ENCODE measurements around the gene EXOC3L1.

Gene EXOC3L1

DNA sequence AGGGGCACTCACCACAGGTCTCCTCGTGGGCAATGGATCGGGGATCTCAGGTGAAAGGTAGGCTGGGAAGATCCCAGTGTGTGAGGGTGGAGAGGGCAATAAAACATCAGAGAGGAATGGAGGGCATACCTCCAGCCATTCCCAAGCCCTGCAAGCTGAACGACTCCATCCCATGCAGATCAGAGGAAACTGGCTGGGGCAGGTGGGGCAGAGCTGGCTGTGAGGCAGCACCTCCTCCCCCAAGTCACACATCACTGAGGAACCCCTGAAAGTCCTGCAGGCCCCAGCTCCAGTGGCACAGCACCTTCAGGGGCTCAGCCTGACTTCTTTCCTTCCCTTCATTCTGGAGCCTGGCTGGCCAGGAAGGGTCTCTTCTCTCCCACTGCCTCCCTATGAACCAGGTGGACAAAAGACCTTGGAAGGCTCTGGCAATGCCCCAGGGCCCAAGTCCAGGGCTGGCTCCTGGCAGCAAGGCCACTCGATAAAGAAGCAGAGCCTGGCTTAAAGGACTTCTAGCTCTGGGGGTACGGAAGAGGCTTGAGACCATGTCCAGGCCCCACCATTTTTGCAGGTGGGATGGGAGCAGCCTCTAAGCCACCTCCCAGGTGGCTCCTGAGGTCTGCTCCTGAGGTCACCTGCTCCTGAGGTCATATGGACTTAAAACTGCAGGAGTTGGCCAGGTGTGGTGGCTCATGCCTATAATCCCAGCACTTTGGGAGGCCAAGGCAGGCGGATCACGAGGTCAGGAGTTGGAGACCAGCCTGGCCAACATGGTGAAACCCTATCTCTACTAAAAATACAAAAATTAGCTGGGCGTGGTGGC, 23.5 kb upstream of the EXOC3L1 start:
- no peak for DNase-seq

DNA sequence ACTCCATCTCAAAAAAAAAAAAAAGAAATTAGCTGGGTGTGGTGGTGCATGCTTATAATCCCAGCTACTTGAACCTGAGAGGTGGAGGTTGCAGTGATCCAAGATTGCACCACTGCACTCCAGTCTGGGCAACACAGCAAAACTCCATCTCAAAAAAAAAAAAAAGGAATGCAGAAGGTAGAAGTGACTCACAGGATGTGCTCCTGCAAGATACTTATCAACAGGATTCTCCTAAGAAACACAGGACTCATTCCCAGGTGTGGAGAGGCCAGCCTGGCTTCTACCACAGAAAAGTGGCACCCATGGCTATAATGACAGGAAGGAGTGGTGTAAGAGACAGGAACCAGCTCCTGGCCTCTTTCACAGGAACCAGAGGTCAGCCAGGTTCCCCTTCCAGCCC, 22.8 kb upstream of the EXOC3L1 start:
- no peak for DNase-seq

DNA sequence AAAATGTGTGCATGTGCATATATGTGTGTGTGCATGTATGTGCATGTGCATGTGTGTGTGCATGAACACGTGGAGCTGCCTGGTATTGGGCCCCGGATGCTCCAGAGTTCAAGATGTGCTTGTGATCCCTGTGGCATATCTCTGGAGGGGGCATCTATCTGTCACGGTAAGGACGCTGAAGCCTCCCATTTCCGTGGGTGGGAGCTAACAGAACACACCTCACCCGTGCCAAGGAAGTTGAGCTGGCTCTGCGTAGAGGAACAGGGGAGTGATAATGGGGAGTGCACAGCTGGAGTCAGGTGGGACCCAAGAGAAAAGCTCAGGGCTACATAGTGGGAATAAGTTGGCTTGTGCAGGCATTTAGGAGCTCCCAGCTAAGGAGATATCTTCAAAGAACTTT, 21.7 kb upstream of the EXOC3L1 start:
- no peak for DNase-seq

DNA sequence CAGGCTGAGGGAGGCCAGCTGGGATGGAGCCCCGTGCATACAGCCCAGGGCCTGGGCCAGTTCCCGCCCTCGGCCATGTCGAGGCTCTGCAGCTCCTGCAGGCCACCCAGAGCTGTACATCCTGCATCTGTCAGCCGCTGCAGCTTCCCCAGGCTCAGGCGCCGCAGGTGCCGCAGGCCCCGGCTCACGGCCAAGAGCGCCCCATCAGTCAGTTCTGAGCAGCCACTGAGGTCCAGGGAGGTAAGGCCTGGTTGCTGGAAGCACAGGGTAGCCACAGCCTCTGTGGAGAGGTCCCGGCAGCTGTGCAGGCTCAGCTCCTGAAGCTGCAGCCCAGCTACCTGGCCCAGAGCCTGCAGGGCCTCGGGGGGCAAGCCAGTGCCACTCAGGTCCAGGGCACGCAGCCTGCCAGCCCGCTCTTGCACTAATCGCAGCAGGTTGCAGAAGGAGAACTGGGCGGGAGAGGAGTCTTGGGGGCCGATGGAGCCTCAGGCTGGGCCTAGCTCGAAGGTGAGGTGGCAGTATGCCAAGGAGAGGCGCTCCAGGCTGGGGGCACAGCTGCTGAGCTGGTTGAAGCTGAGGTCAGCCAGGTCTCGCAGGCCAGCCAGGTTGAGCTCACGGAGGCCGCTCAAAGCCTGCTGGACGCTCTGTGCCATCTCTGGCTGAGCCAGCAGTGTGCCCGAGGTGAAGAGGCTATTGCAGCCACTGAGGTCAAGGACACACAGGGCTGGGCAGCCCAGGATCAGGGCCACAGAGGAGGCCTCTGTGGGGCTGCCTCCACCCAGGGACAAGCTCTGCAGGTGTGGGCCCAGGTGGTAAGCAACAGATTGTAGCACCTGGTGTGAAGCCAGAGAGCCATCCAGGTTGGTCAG, 20.4 kb upstream of the EXOC3L1 start:
- no peak for DNase-seq

DNA sequence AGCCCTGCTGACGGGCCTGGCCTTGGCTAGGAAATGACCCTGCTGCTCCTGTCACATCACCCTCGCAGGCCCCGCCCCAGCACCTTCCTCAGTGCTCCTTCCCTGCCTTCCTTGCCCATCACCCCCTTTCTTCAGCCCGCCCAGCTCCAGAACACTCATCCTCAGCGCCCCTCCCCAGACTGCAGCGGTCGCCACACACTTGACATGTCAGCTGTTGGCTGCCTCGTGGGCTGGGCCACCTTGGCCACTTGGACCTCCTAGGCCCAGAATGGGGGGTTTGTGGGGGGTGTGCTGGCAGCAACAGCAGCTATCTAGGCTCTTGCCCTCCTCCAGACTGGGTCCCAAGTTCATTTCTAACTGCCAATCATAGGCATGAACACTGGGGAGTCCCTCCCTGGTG, 19.6 kb upstream of the EXOC3L1 start:
- DNase-seq: no peak

DNA sequence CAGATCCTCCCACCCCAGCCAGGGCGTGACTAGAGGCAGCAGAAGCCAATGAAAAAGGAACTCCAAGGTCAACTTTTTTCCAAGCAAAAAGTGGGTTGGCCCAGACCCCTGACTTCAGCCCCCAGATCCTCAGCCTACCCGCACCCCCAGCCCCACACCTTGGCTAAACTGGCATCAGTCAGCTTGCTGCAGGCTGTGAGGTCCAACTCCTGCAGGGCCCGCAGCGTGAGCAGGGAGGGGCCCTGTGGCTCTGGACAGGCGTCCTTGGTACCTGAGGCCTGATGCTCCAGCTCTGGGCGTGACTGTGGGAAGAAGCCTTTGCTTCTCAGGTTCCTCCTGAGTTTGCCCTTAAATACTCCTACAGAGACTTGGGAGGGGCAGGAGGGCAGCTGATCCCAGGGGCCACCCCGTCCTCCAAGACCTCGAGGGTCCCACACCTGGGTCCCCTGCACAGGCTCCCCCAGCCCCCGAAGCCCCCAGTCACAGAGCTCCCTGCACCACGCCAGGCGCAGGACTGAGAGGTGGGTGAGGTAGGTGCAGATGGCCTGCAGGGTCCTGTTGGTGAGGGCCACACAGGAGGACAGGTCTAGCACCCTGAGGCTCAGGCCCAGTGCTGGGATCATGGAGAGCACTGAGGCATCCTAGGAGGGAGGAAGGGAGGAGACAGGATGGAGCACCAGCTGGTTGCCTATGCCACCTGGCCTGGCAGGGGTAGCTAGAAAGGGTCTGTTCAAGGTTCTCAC, 18.4 kb upstream of the EXOC3L1 start:
- no peak for DNase-seq

DNA sequence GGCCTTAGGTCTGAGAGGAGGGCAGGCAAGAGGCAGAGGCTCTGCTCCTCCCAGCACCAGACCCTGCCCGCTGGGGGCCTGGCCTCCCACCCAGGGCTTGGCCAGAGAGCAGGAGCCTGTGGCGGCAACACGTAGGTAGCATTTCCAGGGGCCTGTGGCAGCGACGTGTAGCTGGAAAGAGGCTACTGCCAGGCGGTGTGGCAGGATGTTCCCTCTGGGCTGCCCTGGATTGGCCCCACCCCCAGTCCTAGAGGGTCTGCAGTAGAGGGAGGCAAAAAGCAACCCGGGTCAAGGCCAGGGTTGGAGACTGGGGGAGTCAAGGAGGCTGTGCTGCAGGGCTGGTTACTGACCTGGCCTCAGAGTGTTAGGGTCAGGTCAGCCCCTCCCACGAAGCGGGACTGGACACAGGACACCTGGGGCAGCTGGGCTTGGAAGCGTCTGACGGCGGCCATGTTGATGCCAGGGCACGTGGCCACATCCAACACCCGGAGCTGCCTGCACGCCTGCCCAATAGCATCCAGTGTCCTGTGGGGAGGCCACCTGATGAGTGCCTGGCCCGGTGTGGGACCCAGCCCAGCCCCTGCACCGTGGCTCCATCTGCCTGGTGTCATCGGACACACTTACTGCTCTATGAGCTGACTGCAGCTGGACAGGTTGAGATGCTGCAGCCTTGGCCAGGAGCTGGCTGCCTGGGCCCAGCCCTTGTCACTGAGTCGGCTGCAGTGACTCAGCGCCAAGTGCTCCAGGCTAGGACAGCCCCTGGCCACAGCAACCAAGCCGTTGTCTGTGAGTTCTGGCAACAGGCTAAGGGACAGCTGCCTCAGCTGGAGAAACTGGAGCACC, 17.5 kb upstream of the EXOC3L1 start:
- no peak for DNase-seq

DNA sequence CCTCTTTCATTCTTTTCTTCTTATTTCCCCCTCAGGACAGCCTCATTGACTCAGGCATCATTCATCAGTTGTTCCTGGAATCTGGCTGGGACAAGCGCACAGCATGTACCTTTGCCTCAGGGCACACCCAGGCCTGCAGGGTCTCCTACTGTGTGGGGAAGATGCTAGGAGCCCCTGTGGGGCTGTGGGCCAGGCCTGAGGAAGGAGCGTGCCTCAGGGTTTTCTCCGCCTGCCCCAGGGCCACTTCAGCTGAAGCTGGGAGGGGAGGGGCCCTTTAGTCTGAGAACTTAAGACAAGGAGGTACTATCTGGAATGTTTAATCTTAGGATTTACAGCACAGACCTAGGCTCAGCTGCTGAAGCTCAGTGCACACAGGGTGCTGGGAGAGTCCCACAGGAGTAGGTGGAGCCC, 16.9 kb upstream of the EXOC3L1 start:
- no peak for DNase-seq

DNA sequence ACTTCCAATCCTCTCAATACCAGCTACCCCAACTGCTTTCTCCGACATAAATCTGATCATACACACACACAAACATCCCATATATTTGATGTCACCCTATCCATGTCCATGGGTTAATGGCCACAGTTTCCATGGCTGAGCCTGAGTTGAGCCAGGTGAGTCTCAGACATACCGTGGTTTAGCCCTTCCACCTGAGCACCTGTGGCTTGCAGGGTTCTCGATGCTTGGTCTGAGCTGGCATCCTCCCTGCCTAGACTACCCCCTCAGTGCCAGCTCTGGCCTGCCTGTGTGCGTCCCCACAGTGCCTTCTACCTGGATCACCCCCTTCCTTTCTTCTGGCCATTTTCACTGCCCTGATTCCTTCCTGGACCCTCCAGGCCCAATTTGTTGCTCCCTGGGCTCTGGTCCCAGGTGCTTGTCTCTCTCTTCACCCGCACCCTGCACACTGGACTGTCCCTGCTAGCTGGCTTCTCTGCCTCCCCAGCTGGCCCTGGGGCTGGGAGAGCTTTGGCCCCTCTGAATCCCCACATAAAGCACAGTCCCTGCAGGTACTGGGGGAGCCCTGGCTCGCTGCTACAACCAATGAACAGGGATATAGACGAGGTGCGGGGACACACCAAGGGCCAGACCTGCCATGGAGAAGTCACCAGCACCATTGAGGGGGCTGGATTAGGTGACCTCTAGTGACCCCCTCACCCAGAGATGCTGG, 16.3 kb upstream of the EXOC3L1 start:
- no peak for DNase-seq

DNA sequence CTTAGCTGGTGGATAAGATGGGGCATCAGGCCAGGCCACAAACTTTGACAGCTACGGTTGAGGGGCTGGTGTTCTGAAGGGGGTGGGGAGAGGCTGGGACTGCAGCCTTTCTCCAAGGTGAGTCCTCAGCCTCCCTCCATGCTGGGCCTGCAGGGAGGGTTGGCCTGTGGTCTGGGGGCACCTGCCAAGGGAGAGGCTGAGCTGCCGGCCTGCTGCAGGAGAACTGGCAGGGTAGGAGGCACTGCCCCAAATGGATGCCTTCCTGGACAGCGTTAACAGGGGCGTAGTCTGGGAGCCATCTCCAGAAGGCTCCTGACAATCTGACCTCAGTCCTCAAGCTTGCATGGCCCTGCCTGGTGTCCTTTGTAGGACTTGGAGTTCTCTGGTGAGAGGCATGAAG, 14.1 kb upstream of the EXOC3L1 start:
- DNase-seq: no peak

DNA sequence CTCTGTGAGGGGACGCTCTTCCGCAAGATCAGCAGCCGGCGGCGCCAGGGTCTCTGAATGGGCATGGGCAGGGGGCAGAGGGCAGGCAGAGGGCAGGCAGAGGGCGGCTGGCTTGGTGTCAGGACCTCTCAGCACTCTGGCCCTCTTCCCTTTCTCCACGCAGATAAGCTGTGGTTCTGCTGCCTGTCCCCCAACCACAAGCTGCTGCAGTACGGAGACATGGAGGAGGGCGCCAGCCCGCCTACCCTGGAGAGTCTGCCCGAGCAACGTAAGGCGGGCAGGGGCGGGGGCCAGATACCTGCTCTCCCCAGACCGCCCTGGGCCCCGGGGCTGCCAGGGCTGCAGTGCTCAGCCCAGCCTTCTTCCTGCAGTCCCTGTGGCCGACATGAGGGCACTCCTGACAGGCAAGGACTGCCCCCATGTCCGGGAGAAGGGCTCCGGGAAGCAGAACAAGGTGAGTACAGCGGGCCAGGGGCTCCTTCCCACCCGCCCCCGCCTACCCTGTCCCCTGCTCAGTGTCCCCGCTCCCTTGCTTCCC, 13.1 kb upstream of the EXOC3L1 start:
- DNase-seq: no peak

DNA sequence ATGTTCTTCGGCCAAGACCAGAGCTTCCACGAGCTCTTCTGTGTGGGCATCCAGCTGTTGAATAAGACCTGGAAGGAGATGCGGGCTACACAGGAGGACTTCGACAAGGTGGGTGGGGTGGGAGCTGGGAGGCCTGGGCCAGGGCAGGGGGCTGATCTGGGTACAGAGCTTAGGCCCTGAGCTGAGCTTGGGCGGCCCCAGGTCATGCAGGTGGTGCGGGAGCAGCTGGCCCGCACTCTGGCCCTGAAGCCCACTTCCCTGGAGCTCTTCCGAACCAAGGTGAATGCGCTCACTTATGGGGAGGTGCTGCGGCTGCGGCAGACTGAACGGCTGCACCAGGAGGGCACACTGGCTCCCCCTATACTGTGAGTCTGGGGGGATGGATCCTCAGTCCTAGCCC, 12.5 kb upstream of the EXOC3L1 start:
- DNase-seq: no peak

DNA sequence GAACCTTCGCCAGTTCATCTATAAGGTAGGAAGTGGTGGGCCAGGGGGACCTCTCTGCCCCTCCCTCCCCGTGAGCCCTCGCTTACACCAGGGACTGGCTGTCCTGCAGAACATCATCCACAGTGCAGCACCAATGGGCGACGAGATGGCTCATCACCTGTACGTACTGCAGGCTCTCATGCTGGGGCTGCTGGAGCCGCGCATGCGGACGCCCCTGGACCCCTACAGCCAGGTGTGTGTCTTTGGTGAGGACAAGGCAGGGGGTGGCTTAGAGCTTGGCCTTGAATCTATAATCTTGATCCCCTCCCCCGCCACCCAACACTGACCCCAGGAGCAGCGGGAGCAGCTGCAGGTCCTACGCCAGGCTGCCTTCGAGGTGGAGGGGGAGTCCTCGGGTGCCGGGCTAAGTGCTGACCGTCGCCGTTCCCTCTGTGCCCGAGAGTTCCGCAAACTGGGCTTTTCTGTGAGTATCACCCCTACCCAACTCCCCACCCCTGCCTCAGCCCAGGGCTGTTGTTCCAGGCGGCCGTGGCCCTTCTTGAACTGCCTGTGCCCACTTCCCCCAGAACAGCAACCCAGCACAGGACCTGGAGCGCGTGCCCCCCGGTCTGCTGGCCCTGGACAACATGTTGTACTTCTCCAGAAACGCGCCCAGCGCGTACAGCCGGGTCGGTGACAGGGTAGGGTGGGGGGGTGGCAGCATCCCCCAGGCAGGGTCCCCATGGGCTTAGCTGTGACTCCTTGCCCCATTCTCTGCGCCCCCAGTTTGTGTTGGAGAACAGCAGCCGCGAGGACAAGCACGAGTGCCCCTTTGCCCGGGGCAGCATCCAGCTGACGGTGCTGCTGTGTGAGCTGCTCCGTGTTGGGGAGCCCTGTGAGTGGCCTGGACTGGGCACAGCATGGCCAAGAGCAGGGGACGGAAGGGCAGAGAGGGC, 11.7 kb upstream of the EXOC3L1 start:
- DNase-seq: no peak

DNA sequence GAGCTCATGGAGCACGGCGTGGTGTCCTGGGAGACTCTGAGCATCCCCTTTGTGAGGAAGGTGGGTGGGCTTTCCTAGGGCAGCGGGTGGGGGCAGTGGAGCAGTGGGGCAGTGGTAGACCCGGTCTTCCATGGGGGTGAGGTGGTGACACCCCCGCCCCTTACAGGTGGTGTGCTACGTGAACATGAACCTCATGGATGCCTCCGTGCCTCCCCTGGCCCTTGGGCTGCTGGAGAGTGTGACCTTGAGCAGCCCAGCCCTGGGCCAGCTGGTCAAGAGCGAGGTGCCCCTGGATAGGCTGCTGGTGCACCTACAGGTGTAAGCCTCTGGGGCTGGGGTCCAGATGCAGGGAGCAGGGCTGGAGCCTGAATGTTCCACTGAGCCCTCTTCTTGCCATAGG, 10.6 kb upstream of the EXOC3L1 start:
- DNase-seq: no peak

DNA sequence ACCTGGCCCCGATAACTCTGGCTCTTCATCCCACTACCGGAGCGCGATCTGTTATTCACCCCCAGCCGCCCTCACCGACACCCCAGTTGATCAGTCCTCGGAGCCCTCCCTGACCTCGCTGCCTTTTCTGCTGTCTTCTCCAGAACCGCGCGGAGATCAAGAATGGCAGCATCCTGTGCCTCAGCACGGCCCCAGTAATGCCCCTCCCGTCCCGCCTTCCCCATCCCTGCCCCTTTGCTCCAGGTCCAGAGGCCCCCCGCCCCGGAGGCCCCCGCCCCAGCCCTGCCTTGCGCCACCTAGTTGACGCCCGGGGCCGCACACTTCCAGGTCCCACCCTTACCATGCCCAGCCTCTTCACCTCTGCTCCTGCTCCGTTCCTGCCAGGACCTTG, 9.9 kb upstream of the EXOC3L1 start:
- no peak for DNase-seq

DNA sequence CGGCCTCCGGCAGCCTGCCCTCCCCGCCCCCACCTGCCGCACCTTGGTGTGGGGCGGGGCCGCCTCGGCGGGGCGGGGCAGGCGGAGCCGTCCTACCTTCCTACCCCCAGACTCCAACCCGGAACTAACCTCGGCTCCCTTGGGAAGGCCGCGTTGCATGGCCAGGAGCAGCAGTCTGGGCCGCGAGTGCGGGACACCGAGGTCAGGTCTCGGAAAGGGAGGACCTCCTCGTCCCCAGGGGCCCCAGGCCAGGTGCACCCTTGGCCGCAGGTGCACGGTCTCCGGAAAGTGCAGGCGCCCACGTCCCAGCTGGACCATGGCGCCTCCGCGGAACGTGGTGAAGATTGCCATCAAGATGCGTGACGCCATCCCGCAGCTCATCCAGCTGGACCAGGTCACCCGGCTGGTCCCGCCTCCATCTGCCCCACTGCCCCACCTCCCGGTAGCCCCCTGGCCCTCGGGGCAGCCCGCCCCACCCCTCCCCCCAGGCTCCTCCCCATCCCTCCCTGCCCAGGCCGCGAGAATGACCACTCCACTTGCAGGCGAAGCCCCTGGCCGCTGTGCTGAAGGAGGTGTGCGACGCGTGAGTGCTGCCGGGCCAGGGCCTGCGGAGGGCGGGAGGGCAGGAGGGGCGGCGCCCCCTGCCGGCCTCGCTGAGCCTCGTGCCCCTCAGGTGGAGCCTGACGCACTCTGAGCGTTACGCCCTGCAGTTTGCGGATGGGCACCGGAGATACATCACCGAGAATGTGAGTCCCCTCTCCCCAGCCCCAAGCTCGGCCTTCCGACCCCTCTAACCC, 9.3 kb upstream of the EXOC3L1 start, which contains the start of gene ELMO3:
TSS of gene ELMO3 (plus strand) at position 121 of the 797 bp plus-strand sequence. CDS start at position 317, 196 bp downstream.
- DNase-seq: no peak

DNA sequence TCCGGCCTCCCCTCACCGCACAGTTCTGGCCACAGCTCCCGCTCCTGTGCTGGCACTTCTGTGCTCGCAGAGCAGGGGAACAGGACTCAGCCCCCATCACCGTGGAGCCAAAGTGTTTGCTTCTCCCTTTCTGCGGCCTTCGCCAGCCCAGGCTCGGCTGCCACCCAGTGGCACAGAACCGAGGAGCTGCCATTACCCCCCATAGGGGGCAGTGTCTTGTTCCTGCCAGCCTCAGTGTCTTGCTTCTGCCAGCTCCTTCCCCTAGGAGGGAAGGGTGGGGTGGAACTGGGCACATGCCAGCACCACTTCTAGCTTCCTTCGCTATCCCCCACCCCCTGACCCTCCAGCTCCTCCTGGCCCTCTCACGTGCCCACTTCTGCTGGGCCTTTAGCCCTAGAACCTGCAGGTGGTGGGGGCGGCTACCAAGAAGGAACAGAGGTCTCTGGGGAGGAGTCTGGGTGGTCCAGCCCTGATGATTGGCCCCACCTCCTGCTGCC, 8.3 kb upstream of the EXOC3L1 start:
- no peak for DNase-seq

DNA sequence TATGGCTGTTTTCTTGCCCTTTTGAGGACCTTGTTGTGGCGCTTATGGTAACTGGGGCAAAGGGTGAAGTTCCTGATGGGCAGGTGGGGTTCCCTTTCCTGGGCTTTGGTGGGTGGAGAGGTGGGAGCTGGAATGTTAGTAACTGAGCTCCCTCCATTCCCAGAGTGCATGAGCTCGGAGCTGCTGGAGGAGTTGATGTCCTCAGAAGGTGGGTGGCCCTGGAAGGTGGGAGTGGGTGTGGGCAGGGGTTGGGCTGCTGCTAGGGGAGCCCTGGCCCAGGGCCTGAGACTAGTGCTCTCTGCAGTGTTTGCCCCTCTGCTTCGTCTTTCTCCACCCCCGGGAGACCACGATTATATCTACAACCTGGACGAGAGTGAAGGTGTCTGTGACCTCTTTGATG, 7.8 kb upstream of the EXOC3L1 start:
- no peak for DNase-seq

DNA sequence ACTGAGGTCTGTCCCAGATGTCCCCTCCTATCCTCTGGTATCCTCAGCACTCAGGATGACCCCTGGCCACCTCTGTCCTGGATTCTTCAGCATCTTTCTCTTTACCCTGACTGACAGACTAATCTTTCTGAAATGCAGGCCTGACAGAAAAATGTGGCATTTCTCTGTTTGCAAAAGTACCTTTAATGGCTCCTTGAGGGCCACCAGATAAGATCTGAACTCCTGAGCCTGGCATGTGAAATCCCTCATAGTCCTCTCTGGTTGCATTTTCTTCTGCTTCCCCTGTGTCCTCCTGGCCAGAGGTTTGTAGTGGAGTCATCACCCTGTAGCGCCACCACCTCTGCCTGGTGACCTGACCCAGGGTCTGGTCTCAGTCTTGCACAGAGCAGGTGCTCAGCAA, 6.9 kb upstream of the EXOC3L1 start:
- no peak for DNase-seq
